ENCODE data around the gene TSPAN14.
"Not testable (repeated sequence)": the region's sequence is repeated elsewhere in the genome, so short reads cannot be mapped to it uniquely, and the experiment has no call there.

Gene TSPAN14

DNA sequence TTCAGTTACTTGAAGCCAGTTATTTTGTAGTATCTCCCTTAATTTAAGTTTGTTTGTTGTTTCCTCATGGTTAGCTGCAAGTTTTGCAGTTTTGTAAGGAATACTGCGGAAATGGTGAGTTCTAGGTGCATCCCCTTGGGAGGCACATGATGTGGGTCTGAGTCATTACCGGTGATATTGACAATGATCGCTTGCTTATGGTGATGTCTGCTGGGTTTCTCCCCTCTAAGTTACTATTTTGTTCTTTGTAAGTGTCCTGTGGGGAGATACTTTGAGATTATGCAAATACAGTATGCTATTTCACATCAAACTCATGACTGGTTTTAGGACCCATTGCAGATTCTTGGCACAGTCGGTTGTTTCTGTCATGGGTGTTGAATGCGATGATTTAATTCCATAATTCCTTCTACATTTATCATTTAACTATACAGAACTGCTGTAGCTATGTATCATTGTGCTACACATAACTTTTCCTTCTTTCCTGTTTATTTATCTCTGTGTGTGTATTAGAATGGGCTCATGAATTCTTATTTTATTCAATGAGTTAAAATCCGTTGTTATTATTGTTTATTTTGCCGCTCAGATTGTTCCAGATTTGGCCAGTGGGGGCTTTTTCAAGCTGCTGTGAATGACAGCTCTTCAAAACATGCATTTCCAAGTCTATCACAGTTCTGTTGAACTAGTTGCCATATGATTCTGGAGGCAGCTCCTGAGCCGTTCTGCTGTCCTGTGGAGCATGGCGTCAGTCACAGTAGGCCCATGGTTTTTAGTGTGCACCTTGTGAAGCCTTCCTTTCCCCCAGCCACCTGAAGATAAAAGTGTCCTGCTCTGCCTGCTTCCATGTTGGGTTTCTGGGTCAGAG, 18.4 kb downstream of the TSPAN14 start:
- no peak for DNase-seq

DNA sequence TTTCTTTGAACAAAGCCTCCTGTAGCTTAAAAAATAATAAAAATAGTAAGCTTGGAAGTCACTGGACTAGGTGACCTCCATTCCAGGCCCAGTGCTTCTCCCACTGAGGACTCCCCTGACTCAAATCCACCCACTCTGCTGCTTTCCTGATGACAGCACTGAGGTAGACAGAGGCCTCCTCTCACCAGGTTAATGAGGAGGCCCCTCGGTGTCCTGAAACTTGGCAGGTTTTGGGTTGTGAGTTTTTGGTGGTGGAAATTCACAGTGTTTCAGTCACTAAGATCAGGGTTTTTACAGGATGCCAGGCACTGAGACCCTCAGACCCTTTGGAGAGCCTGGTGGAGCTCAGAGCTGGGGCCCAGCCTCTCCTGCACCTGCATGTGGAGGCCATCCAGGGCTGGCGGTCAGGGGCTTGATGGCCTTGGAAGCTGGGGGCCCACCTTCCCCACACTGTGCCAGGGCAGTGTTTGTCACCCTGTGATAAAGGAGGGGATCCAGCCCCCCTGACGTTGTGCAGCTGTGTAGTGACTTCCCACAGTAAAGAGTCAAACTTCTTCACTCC, 19.1 kb downstream of the TSPAN14 start:
- DNase-seq: no peak

DNA sequence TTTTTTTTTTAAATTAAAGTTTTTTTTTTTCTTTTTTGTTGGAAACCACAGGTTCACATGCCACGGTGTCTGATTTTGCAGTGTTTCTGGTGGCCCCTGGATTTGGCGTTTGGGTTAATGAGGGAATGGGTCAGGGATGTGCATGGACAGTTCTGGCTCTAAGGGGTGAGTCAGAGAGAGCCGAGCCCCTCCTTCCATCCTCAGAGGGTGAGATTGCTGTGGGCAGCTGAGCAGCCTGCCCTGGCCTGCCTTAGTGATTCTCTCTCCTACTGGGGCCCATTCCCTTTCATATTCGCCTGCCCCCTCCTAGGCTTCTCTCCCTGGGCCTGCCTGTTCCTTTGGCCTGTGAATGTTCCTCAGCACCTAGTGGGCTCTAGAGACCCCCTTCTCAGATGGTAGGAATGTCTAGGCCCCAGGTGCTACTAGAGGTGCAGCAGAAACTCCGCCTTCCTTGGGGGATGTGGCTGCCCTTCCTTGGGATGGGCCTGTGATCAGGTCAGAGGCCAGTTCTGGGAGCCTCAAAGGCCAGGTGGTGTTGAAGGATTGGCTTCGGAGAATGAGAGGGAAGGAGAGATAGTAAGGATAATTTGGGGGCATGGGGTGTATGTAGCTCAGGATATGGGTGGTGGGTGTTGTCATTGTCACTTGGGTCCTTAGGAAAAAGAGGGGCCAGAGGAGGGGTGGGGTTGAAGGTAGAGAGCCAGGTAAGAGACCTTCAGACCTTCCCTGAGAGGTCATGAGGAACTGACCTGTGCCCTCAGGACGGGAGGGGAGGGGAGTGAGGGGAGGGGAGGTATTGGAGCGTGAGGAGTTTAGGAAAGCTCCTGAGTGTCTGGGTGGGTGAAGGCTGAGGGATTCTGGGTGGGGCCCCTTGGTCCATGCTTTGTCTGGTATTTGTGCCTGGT, 19.8 kb downstream of the TSPAN14 start:
- no peak for DNase-seq

DNA sequence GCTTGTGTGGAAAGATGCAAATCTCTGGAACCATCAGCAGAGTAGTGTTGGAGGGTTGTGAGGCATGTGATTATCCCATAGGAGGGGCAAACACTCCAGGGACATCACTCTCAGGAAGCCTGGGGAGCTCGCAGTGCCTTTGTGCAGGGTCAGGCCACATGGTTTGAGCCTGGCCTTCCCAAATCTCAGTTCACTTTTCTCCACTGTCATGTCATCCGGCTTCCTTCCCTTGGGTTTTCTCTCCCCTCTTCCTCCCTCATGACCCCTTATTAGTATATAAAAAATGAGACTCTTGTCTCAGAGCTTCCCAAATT, 20.4 kb downstream of the TSPAN14 start:
- peak; percentile 63 for DNase-seq

DNA sequence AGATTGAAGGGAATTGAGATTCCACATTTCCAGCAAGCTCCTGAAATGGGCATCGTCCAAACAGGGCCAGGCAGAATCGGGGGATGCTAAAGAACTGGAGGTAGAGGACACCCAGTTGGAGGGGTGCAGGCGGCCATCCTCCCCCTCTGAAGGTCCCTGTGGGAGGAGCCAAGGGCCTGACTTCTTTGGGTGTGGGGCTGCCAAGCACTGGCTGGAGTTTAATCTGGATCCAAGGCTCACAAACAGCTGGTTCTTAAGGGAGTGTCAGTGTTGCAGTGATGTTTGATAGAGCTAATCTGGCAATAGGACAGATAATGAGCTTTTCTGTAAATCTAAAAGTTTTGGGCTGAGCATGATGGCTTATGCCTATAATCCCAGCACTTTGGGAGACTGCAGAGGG, 20.8 kb downstream of the TSPAN14 start:
- DNase-seq: no peak

DNA sequence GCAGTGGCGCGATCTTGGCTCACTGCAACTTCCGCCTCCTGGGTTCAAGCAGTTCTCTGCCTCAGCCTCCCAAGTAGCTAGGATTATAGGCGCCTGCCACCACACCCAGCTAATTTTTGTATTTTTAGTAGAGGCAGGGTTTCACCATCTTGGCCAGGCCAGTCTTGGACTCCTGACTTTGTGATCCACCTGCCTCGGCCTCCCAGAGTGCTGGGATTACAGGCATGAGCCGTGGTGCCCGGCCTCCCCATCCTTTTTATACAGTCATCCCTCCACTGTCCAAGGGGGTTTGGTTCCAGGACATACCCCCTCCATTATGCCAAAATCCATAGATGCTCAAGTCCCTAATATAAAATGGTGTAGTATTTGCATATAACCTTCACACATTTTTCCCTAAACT, 21.5 kb downstream of the TSPAN14 start:
- not testable (repeated sequence) for DNase-seq

DNA sequence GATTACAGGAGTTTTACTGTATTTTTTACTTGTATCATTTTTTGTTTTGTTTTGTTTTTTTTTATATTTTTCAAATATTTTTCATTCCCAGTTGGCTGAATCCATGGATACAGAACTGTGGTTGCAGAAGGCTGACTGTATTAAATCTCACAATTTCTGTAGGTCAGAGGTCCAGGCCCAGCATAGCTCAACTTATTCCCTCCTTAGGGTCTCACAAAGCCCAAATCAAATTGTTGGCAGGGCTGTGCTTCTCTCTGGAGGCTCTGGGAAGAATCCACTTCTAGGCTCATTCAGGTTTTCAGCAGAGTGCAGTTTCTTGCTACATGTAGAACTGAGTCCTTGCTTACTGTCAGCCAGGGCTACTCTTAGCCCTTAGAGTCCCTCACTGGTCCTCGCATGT, 22.6 kb downstream of the TSPAN14 start:
- DNase-seq: no peak

DNA sequence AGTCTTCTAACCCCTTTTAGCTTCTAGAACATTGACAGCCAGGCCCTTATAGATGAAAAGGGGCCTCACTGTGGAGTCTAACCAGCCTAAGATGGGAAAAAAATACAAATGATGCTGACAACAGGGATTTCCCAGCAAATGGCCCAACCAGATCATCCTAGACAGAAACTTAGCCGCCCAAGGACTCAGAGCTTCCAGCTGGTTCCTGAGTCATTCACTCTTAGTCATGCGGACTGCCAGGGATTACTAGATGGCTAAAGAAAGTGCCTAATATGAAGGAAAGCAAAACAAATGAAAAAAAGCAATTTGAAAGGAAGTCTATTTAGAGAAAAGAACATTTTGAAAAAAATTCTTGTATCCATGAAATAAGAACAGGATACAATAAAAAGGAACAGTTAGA, 23.7 kb downstream of the TSPAN14 start:
- no peak for DNase-seq

DNA sequence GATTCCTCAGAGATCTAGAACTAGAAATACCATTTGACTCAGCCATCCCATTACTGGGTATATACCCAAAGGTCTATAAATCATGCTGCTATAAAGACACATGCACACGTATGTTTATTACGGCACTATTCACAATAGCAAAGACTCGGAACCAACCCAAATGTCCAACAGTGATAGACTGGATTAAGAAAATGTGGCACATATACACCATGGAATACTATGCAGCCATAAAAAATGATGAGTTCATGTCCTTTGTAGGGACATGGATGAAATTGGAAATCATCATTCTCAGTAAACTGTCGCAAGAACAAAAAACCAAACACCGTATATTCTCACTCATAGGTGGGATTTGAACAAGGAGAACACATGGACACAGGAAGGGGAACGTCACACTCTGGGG, 26.3 kb downstream of the TSPAN14 start:
- DNase-seq: not testable (repeated sequence)

DNA sequence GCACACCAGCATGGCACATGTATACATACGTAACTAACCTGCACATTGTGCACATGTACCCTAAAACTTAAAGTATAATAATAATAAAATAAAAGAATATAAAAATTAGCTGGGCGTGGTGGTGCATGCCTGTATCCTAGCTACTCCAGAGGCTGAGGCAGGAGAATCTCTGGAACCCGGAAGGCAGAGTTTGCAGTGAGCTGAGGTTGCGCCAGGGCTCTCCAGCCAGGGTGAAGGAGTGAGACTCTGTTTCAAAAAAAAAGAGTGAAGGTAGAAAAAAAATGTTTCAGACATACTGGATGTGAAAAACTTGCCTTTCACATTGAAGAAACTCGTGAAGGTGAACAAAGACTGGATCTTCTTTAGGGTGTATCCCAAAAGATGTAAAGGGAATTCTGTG, 26.7 kb downstream of the TSPAN14 start:
- no peak for DNase-seq

DNA sequence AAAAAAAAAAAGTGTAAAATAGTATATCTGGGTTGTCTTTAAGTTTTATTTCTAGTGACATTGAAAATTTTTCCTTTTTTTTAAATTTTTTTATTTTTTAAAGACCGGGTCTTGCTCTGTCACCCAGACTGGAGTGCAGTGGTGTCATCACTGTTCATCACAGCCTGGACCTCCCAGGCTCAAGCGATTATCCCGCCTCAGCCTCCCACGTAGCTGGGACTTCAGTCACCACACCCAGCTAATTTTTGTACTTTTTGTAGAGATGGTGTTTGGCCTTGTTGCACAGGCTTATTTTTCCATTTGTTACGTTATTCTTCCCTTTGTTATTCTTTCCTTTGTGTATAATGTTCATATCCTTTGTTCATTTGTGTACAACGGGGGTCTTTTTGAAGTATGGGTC, 30.1 kb downstream of the TSPAN14 start:
- DNase-seq: no peak

DNA sequence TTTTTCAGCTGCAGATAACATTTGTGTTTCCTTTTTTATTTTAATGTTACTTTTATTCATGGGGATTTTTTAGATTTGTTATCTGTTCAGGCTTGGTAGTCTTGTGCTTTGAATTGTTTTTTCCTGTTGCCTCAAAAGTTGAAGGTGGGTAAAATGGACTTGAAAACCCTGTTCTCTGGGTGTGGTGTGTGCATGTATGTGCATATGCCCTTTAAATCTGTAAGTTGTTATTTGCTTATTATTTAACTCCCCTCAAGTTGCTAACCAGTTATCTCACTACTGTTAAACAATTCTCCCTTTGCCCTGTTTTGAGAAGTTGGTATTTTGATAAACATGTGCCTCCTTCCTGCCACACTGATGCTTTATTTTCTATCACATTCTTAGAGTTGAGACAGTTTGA, 30.6 kb downstream of the TSPAN14 start:
- DNase-seq: no peak

DNA sequence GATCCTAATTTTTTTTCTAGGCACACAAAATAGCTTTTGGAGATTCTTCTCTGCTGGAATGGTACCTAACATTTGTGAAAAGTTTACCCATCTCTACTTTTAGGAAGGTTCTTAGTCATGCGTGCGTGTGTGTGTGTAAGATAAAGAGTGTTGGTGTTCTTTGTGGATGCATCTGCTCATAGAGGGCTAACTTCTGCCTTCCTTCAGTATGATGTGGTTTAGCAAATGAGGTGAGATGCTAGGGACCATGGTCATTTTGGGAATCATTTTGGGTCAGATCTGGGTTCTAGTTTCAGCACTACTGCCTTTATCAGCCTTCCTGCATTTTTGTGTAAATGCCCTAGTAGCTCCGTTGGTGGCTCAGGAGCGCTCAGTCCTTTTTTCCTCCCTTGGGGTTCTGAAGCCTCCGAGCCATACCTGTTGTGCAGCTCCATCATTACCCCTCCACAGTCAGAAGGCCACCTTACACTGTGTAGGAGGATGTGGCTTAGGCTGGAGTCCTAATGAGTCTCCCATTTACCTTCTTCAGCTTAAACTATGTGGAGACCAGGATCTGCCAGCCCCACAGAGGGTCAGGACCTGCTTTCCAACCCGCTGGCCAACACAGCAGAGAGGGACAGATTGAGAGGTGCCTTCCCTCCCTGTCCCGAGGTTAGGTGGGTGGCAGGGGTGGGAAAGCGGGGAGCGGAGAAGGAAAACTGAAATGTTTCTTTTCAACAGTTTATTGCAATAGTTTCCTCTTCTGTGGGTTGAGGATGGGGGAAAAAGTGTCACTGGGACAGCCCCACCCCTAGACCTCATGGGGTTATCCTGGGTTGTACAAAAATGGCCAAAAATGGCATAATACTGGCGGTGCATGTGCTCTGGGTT, 31.2 kb downstream of the TSPAN14 start:
- DNase-seq: no peak

DNA sequence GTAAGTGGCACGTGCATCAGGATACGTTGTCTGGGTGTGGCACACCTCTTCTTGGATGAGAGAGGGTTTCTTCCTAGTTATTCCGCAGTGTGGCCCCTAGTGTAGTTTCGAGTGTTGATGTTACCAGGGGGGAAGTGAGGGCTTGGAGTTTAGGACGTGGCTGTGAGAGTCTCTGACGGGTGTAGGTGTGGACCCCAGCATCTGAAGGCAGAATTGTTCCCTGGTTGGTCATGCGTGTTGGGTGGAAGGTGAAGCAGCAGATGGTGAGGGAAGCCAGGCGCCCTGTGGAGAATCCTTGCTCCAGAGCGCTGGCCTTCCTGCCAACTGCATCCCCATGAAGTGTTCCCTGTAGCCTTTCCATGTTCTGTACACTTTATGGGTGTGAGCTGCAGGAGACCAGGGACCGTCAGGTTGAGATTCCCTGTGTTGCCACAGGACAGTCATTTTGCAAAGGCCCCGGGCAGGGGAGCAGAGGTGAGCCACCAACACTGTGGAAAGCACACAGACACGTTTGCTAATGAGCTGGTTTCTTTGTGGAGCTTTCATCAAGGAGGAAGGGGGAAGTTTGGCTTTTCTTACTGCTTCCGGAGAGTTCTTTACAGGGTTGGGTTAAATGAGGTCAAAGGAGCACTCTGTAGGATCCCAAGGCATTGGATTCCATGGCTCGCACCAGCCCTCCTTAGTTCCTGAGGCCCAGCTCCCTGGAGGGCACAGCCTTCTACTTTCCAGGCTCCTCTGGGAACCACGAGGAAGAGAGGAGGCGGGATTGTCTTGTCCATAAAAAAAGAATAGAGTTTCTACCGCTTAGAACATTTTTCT, 32.0 kb downstream of the TSPAN14 start:
- no peak for DNase-seq

DNA sequence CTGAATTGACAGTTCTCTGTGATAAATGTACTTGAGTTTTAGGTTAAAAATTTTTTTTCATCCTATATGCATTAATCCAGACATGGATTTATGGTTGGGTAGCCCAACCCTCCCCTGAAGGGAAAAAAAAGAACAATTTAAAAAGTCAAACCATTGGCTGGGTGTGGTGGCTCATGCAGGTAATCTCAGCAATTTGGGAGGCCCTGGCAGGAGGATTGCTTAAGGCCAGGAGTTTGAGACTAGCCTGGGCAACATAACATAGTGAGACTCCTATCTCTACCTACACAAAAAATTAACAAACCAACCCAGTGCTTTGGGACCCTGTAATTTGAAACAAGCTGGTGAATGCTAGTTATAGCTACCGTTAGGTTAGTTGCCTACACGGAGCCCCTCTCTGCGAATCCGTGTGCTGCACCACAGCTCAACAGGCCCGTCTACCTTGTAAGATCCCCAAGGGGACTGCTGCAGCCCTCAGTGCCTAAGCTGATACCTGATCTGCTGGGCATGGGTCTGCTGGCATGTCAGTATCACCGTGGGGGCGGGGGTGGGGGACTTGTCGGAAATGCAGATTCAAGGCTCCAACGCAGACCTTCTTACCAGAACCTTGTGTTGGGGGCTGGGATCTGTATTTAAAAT, 32.8 kb downstream of the TSPAN14 start:
- no peak for DNase-seq

DNA sequence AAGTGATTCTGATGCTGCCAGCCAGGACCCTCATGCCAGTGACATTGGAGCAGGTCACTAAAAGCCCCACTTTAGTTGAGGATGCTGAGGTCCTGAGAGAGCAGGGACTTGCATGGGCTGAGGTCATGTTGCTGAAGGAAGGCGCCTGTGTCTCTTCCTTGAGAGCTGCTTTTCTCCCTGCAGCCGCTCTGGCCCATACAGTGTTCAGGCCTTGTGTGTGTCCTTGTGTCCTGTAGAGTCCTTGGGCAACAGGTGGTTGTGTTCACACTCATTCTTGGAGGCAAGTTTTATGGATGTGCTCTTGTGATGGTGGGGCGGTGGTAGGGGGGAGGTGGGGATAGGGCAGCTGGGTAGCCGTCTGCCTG, 33.3 kb downstream of the TSPAN14 start:
- no peak for DNase-seq

DNA sequence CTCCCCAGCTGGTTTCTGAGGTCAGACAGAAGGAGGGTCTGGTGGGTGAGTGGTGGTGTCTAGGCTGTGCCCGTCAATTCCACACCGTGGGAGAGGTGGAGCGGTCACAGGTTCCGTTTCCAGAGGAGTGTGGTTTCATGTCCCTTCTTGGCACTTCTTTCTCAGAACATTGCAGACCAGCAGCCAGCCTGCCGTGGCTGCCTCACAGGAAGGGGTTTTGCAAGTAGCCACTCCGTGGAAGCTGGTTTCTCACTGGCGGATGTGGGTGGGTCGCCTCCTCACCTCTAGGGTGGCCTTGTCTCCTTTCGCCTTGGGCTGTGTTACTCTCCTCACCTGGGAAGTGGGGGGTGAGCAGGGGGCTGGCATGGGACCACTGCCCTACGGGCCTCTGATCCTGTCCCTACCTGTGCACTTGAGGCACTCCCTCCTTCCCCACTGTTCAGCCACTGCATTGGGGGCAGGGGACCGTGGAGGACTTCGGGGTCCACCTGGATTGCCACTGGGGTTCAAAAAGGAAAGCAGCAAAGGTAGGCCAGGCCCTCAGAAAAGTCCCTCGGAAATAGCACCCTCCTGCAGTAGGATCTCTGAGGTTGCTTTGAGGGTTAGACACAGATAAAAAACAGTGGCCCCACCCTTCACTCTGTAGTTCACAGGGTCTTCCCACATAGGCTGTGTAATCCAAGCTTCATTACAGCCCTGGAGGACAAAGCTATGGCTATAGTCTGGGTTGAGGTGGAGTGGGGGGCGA, 33.9 kb downstream of the TSPAN14 start:
- no peak for DNase-seq

DNA sequence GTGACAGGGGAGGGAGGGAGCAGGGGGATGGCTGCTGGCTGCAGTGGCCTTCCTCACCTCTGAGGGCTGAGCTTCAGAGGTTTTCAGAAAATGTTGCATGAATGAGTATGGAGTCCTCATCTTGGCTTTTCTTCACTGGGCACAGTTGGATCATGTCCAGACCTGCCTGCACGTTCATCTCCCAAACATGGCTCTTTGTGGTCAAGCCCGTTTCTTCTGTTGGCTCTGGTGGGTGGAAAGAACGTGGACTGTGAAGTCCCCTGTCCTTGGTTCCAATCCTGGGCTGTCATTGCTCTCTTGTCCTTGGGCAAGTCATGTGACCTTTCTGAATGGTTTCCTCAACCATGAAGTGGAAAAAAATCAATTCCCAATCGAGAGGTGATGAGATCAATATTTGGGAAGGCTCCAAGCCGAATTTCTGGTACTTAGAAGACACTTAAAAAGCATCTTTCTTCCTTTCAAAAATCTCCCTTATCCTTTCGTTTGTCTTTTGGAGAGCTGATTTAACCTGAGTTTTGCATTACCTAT, 34.5 kb downstream of the TSPAN14 start:
- DNase-seq: no peak

DNA sequence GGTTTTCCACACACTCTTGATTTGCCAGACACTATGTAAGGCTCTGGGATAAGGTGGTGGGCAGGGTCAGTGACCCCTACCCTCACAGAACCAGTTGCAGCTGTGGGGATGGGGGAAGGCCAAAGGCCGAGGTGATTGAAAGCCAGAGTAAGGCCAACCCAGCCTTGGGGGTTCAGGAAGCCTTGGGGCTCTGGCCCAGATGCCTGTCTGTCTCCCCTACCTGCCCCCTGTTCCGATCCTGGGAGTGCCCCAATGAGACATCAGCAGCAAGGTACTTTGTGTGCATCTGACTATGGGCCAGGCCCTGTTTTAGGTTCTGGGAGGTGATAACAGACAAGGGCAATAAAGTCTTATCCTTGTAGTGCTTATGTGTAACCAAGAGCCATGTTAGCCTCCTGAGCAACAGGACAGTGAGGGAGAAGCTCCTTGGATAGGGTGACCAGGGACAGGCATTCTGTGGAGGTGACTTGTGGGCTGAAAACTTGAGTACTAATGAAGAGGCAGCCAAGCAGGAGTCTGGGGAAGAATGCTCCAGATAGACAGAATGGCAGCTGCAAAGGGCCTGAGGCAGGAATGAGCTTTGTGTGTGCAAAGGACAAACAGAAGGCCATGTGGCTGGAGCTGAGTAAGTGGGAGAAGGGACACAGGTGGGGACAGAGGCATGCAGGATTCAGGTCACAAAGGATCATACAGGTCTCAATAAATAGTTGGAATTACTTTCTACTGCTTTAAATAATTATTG, 35.4 kb downstream of the TSPAN14 start:
- no peak for DNase-seq

All from NCI-H526 treated with DMSO at 0.1 percent for 48 hours (cell line).